Caki2 (cell line): ENCODE measurements around the gene SIN3B. TPM values are rescaled to one million over a fixed set of nuclear protein-coding genes. Genes with fewer than 3 reads are reported as not detected.

ENCODE experiments used
- DNase-seq: peaks from one replicate; pipeline ENCODE4 v3.0.0-alpha.2; 2015; ENCODE audit warnings: low read depth
- in situ Hi-C: cut with HindIII; loops from 2 replicates; pipeline ENCODE4 v1.10.0; 2016; ENCODE audit warnings: low sequenced_read_pairs, low pct_unique_long_range_greater_than_20kb, mixed read lengths
- total RNA-seq: library from RNA; depleted of rRNA; stranded (reverse); fragments of >200 nt; shearing (Covaris generic); gene quantifications from 2 replicates; pipeline ENCODE4 v1.2.3, GENCODE V29; 2014; ENCODE audit warnings: low replicate concordance

The SIN3B gene
- total RNA-seq, 1 experiment from 2014 or later = 21.9 TPM

DNA sequence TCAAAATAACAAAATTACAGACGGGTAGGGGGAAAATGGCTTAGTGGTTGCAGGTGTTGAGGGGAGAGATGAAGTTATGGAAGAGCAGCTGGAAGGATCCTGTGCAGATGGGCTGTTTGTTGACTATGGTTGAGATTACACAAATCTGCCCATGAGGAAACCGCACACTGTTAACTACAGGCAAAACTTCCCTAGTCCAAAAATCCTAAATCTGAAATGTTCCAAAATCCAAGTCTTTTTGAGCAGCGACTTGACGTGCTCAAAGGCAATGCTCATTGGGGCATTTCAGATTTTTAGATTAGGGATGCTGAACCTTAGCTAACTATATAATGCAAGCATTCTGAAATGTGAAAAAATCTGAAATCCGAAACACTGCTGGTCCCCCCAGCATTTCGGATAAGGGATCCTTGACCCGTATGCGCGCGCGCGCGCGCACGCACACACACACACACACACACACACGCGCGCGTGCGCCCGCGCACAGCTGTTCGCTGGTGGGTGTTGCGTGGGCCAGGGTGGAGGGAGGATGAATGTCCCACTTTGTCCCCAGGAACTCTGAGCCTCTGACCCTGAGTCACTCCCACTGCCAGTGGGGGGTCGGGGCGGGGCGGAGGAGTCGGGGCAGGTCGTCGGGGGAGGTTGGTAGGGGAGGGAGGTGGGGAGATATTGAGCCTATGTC, 66.4 kb downstream of the SIN3B start:
- in situ Hi-C loops = no loop called here
- no peak for DNase-seq

DNA sequence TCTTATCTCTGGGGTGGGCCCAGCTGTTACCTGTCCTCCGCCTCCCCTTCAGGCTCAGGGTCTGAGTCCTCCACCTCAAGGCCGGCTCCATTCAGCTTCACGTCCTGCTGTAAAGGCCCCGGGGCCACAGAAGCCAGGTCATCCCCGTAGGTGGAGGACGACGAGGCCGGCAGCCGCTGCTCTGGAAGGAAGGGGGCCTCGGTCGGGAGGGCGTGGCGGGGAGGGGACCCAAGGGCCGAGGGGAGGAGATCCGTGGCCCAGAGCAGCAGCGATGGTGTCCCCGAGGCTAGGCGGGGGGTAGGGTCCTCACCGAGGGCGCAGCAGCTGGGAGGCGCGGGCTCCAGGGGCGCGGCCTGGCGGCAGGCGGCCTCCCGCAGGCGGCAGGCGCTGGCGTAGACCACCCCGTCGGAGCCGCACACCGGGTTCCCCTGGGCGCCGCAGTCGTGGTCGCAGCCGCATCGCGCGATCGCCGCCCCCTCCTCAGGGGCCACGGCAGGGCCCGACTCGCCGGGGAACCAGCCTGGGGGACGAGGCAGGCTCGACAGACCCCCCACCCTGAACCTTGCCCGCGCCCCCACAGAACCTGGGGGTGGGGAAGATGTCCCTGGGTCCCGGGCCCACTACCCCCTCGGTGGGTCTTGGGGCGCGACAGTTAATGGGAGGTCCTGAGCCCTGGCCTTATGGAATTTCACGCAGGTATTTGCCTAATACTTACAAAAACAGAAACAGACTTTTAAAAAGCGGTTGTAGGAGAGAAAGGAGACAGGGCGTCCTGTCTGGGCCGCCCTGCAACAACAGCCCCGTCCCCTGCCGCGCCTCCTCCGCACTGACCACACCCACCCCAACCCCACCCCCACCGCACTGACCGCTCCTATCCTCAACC, 67.2 kb downstream of the SIN3B start:
- peak; percentile 28 for DNase-seq
- in situ Hi-C loops = no loop called here

DNA sequence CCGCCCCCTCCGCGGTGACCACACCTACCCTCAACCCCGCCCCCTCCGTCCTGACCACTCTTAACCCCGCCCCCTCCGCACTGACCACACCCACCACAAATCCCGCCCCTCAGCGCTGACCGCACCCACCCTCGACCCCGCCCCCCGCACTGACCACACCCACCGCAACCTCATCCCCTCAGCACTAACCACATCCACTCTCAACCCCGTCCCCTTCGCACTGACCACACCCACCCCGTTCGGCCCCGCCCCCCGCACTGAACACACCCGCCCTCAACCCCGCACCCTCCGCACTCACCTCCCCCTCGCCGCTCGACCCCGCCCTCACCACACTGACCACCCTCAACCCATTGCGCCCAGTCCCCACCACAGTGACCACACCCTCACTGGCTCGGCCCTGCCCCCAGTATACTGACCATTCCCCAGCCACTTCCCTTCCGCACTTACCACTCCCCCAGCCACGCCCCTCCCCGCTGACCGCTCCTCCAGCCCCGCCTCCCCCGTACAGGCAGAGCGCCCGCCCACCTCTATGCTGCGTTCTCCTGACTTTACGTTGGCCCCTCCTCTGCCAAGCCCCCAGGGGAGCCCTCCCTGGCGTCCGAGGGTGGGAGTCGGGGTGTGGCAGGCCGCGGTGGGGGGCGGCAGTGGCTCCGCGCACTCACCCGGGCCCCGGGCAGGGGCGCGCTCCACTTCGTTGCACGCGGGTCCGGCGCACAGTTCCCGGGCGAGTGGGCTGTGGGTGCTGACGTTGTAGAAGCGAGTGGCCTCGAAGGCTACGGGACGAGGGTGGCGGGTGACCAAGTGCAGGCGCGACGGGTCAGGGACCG, 68.0 kb downstream of the SIN3B start:
- in situ Hi-C loops = no loop called here
- peak; percentile 89 for DNase-seq

DNA sequence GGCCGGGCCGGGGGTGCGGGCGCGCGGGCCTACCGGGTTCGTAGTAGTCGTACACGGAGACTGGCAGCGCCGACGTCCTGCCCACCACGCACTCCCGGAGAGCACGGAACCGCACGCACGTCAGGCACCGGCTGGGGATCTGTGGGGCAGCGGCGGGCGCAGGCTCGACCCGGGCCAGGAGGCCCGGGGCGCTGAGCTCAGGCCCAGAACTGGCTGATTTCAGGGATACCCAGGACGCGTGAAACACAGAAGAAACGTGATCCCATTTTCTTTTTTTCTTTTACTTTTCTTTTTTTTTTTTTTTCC, 68.6 kb downstream of the SIN3B start:
- DNase-seq = no peak

DNA sequence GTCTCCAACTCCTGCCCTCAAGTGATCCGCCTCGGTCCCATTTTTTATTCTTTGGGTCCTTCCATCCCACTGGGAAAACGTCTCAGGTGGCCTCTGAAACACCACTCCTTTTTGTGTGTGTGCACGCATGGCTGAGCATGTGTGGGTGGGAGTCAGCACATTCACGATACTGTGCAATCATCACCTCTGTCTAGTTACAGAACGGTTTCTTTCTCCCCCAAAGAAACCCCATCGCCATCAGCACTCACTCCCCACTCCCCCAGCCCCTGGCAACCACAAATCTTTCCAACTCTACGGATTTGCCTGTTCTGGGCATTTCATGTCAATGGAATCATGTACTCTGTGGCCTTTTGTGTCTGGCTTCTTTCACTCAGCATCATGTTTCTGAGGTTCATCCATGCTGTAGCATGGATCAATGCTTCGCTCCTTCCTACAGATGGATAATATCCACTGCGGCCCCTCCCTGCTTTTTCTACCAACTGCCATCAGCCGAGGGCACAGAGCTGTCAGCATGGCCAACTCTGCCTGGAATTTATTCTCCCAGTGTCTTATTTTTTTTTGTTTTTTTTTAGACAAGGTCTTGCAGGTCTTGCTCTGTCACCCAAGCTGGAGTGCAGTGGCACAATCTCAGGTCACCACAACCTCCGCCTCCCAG, 69.3 kb downstream of the SIN3B start:
- no peak for DNase-seq
- in situ Hi-C loops = no loop called here

More for the DNA sequence above, 68.6 kb downstream of the SIN3B start:
- in situ Hi-C loops = no loop called here

DNA sequence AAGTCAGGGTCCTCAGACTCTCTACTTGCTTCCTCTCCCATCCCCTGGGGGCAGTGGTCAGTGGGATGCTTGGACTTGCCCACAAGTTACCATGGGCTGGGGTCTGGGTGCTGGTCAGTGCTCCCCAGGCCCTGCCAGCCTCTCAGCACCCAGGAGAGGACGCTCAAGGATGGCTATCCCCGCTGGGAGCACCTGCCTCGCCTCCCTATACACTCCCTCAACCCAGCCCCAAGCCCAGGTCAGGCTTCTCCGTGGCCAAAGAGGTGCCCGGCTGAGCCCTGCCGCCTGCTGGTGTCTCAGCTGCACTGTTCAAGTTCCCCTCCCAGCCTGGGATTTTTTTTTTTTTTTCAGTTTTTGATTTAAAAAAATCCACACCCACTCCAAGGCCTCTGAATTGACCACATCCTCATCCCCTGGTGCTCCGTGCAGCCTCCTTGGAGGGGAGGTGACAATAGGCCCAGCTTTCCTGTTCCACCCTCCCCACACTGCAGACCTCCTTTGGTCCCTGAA, 70.4 kb downstream of the SIN3B start:
- DNase-seq = peak; percentile 40
- in situ Hi-C loops = no loop called here

DNA sequence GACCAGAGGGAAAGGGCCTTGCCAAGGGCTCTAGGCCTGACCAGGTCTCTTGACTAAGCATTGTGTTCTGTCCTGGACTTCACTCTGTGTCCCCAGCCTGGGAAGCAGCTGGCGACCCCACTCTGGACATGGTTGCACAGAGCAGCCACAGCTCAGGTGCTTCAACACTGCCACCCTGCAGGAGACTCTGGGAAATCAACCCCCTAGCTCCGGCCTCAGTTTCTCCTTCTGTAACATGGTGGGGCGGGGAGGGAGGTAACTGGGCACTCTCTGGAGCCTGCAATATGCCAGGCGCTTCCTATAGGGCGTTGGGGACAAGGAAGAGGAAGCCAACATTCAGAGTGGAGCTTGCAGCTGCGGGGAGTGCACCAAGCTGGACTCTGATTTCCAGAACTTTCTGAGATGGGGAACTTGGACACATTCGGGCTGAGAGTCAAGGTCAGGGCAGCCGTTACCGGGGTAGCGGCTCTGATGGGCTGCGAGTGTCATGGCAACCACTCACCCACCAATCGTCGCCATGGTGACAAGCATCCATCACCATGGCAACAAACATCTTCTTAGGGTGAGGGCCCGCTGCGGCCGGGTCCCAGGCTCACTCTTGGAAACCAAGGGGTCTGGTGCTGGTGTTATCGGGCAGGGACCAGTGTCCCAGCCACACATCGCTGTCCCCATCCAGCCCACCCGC, 72.4 kb downstream of the SIN3B start:
- DNase-seq = no peak
- in situ Hi-C loops = no loop called here

DNA sequence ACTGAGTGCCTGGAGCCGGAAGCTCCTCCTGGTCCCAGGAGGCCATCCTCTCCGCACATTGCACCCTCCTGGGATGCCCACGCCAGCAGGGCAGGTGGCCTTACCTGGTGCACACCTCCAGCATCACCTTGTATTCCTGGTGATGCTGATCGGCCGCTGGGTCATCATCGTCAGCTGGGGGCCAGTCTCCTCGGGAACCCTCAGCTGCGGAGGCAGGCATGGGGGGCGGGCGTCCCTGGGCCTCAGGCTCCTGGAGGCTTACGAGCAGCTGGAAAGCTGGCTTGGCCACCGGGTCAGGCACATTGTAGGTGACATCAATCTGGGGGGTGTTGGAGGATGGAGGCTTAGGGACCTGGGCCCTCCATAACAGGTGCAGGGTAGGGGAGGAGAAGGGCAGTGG, 73.3 kb downstream of the SIN3B start:
- in situ Hi-C loops = no loop called here
- no peak for DNase-seq

DNA sequence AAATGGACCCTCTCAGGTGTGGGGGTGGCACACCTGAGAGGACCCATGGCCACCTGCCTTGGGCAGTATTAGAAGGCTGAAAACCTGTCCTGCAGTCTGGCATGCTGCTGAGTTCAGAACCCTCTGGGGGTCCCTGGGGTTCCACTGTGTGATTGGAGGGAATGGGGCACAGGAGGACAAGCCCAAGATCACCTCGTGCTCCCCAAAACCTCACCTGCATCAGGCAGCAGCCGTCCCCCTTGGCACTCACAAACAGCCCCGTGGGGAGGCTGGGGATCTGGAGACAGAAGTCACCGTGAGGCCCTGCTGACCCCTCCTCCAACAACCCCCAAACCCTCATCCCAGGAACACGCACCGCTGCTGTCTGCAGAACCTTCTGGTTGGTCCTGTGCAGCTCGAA, 74.1 kb downstream of the SIN3B start:
- no peak for DNase-seq
- in situ Hi-C loops = no loop called here

DNA sequence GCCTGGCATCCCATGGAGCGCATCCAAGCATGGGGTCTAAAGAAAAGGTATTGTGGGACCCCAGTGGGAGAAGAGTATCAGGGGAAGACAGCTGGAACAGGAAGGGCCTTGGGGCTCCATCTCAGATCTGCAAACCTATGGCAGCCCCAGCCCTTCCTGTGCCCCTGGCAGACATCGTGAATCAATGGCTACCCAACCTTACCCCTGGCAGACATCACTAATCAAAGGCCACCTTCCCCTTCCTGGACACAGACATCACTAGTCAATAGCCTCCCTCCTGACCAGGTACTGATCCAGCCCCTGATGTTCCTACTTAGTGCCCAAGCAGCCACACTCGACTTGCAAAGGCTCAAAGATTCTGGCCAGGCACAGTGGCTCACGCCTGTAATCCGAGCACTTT, 75.4 kb downstream of the SIN3B start:
- in situ Hi-C loops = no loop called here
- DNase-seq = no peak

DNA sequence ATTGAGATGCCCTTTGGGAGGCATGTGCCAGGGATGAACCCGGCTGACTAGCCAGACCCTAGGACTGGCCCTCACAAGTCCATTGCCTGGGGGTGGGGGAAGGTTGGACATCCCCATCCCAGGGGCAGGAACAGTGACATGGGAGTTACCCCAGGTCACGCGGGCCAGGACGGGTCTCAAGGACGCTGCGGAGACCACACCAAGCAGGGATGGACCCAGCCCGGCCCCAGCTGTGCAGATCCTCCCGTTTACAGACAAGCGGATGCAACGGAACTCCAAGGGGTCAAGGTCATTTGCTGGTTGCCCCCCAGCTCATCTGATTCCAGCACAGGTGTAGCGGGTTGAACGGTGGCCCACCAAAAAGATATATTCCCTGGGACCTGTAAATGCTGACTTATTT, 79.6 kb downstream of the SIN3B start:
- in situ Hi-C loops = no loop called here

DNA sequence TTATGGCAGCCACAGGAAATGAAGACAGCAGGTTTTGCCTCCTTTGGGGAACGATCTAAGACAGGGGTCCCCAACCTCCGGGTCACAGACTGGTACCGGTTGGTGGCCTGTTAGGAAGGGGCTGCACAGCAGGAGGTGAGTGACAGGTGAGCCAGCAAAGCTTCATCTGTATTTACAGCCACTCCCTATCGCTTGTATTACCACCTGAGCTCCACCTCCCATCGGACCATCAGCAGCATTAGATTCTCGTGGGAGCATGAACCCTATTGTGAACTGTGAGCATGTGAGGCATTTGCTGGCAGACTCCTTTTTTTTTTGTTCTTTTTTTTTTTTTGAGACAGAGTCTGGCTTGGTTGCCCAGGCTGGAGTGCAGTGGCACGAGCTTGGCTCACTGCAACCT, 81.8 kb downstream of the SIN3B start:
- in situ Hi-C loops = no loop called here
- DNase-seq = no peak

More for the DNA sequence above, 79.6 kb downstream of the SIN3B start:
- no peak for DNase-seq

DNA sequence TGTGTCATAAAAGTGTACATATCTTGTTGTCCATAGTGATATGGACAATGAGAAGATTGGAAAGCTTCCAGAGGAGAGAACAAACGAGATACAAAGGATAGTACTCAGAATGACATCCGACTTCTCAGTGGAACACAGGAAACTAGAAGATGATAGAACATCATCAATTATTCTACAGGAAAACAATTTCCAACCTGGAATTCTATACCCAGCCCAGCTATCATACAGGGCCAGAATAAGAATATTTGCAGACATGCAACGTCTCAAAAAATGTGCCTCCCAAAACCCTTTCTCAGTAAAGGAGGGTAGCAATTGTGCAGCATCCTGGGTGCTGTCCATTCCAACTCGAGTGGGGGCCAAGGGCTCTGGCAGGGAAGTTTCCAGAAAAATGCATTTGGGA, 83.6 kb downstream of the SIN3B start:
- in situ Hi-C loops = no loop called here
- no peak for DNase-seq

DNA sequence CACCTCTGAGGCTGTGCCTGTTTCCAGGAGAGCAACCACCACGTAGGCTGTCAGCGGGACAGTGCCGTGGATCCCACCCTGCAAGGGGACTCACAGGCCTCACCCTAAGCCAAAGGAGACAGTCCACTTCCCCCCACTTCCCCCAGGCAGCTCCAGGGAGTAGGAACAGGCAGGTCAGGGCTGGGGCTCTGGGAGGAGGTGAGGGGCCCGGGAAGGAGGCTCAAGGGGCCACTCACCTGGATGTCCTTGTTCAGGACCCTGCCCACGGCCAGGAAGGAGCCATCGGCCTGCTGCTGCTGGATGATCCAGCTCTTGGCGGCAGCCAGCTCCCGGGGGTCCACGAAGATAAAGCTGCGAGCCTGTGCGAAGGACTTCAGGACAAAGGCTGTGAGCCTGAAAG, 85.2 kb downstream of the SIN3B start:
- DNase-seq = no peak
- in situ Hi-C loops = no loop called here

DNA sequence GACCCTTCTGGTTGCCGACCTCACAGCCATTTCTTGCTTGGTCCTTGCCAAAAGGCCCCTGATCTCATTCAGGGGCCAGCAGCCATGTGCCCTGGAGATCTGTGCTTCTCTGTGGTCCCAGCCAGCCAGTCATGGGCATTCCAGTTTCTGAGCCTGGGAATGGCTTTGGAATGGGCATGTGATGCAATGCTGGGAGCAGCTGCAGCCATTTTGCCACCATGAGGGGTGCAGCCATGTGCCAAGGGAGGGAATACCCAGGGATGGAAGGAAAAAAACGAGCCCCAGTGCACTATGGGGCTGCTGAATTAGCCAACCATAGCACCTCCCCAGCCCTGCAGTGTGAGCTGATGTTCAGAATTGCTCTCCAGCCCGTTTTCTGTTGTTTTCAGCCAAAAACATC, 85.9 kb downstream of the SIN3B start:
- in situ Hi-C loops = no loop called here
- no peak for DNase-seq

DNA sequence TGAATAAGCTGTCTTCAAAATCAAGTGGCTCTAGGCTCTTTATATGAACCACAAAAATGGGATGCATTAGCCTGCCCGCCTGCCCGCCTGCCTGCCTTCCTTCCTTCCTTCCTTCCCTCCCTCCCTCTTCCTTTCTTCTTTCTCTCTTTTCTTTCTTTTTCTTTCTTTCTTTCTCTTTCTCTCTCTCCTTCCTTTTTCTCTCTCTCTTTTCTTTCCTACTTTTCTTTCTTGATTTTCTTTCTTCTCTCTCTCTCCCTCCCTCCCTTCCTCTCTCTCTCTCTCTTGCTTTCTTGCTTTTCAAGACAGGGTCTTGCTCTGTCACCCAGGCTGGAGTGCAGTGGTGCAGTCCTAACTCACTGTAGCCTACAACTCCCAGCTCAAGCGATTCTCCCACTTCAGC, 86.5 kb downstream of the SIN3B start:
- DNase-seq = no peak
- in situ Hi-C loops = no loop called here

DNA sequence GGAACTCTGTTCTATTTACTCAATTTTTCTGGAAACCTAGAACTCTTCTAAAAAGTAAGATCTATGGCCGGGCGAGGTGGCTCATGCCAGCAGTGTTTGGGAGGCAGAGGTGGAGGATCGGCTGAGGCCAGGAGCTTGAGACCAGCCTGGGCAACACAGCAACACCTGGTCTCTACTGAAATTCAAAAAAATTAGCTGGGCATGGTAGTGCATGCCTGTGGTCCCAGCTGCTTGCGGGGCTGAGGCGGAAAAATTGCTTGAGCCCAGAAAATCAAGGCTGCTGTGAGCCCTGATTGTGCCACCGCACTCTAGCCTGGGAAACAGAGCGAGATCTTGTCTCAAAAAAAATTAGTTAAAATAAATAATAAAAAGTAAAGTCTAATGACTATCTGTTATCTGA, 88.2 kb downstream of the SIN3B start:
- no peak for DNase-seq
- in situ Hi-C loops = no loop called here

DNA sequence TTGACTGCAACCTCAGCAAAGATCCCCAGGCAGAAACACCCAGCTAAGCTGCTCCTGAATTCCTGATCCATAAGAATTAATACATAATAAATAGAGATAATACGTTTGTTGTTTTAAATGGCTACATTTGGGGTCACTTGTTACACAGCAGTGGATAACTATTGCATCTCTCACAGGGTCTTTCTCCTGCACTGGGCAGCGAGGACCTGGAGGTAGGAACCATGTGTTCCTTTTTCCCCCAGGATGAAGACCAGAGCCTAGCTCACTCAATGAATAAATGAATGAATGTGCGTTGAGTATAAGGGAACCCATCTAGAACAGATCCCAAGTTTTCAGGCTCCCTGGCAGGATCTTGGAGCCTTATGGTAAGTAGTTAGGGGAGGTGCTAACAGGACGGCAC, 90.3 kb downstream of the SIN3B start:
- DNase-seq = no peak
- in situ Hi-C loops = no loop called here
